ENCODE data around the gene DDOST.

Gene DDOST

DNA sequence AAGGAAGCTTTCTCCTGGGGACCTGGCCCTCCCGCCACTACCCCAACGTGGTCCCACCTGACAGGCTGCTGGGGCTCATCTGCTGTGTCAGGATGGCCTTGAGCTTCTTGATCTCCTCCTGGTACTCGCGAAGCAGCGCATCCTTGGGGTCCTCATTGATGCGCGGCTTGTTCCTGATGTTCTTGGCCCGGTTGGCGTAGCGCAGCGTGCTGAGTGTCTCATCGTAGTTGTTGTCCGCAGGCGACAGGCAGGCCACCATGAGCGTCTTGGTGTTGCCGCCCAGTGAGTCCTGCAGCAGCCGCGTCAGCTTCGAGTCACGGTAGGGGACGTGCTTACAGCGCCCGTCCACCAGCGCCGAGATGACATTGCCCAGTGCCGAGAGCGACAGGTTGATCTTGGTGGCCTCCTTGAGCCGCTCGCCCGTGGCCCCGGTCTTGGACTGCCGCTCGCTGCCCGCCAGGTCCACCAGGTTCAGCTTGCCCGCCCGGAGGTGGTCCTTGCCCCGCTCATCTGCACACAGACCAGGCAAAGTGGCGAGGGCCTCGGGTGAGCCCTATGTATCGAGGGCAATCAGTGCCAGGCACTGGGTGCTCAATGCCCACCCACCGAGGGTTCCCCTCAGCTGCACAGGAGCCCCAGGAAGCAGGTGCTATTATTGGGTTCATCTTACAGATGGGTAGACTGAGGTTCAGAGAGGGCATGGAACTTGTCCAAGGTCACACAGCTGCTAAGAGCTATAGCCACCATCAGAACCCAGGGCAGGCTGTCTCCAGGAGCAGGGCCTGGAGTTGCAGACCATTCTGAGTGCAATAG, 43.4 kb upstream of the DDOST start:
- no peak overlapping the region for H3K27ac ChIP-seq
- TF ChIP-seq, protein P1, sequence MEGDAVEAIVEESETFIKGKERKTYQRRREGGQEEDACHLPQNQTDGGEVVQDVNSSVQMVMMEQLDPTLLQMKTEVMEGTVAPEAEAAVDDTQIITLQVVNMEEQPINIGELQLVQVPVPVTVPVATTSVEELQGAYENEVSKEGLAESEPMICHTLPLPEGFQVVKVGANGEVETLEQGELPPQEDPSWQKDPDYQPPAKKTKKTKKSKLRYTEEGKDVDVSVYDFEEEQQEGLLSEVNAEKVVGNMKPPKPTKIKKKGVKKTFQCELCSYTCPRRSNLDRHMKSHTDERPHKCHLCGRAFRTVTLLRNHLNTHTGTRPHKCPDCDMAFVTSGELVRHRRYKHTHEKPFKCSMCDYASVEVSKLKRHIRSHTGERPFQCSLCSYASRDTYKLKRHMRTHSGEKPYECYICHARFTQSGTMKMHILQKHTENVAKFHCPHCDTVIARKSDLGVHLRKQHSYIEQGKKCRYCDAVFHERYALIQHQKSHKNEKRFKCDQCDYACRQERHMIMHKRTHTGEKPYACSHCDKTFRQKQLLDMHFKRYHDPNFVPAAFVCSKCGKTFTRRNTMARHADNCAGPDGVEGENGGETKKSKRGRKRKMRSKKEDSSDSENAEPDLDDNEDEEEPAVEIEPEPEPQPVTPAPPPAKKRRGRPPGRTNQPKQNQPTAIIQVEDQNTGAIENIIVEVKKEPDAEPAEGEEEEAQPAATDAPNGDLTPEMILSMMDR (conservative IDR thresholded peaks at IDR 0.05) = no peak

DNA sequence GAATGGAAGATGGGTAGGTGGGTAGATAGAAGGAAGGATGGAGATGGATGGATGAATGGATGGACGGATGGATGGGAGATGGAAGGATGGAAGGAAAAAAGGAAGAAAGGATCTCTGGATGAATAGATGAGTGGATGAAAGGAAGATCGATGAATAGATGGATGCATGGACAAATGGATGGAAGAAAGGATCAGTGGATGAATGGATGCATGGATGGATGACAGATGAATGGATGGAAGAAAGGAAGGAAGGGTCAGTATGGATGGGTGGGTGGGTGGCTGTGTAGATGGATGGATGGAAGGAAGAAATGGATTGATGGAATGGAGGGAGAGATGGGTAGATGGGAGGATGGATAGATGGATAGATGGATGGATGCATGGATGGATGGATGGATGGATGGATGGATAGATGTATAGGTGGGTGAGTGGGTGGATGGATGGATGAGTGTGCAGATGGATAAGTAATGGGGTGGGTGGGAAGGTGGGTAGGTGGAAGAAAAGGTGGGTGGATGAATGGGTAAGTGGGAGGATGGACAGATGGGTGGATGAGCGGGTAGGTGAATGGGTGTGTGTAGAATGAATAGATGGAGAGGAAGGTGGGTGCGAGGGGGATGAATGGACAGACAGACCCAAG, 42.1 kb upstream of the DDOST start:
- no peak overlapping the region for H3K27ac ChIP-seq
- TF ChIP-seq, protein P1 (conservative IDR thresholded peaks at IDR 0.05) = no peak

- H3K27ac ChIP-seq = no peak overlapping the region
- TF ChIP-seq, protein P1 (conservative IDR thresholded peaks at IDR 0.05) = no peak; the same call in 1 of the 2 replicates
Measured at GRCh38 chr1:20702416-20702815, 41.2 kb upstream of the DDOST start.

DNA sequence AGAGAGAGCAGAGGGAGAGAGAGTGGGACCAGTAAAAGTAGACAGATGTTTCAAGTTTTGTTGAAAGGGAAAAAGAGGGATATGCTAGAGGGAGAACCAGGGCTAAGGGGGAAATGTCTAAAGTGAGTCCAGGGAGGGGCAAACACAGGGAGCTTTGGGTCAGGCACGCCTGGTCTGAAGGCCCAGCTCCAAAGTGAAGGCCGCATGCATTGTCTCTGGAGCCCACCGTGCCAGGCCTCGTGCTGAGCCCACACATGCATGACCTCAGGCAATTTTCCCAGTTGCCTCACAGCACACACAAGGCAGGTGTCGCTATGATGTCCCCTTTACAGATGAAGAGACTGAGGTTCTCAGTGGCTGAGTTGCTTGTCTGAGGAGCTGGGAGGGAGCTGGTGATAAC, 40.7 kb upstream of the DDOST start:
- TF ChIP-seq, protein P1 (conservative IDR thresholded peaks at IDR 0.05) = no peak
- no peak overlapping the region for H3K27ac ChIP-seq

GRCh38 chr1:20701446-20701845, 40.3 kb upstream of the DDOST start:
- H3K27ac ChIP-seq = no peak overlapping the region
- TF ChIP-seq, protein P1 (conservative IDR thresholded peaks at IDR 0.05) = no peak

DNA sequence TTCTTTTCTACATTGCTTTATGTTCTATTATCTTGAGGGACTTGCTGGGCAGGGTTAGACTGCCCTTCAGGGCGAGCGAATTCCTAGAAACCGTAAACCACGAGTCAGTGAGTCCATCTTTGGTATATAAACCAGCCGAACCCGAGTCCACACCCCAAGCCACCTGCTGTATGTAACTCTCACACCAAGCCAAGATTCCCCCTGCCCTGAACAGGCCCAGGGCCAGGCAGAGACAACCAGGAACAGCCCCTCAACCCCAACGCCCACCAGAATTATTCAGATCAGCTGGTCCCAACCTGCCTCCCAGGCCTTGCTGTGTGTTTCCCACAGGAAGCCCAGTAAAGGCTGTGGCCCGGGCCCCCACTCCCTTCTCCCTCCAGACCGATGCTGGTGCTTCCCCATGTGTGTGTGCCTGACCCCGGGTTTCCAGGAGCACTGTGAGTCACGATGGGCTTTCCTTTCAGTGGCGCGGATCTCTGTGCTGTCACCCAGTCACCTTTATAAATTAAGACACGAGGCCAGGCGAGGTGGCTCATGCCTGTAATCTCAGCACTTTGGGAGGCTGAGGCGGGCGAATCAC, 39.6 kb upstream of the DDOST start:
- H3K27ac ChIP-seq = no peak overlapping the region
- TF ChIP-seq, protein P1 (conservative IDR thresholded peaks at IDR 0.05) = no peak

GRCh38 chr1:20699558-20699957, 38.4 kb upstream of the DDOST start:
- no peak overlapping the region for H3K27ac ChIP-seq
- TF ChIP-seq, protein P1 (conservative IDR thresholded peaks at IDR 0.05) = no peak

Data from VCaP (cell line).